NCI-H2107 treated with DMSO at 0.1 percent for 48 hours (cell line): ENCODE results near the gene BABAM2.
"Not testable (repeated sequence)": the region's sequence is repeated elsewhere in the genome, so short reads cannot be mapped to it uniquely, and the experiment has no call there.

Experiments
- DNase-seq: peaks from one replicate; lab custom pipeline; 2025; ENCODE audit not compliant: unreplicated experiment; lab: John Stamatoyannopoulos, UW

BABAM2 gene

DNA sequence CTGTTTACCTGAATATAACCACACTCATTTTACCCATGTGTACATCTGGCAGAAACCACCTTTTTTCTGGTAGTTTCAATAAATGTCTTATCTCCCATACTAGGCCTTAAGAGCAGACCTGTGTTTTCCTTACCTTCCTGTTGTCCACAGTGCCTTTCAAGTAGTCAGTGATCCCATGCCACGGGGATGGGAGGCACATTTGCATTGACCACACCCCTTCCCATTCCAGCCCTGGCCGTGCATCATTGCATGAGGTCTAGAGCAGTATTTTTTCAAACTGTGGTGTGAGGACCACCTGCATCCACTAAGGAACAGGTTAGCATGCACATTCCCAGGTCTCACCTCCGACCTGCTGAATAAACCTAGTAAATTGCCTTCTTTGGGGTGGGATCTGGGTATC is 337.0 kb downstream of the BABAM2 start:
- no peak for DNase-seq

GRCh38 chr2:28228434-28228995 is 338.0 kb downstream of the BABAM2 start:
- no peak for DNase-seq

- no peak for DNase-seq
These were observed 340.6 kb downstream of the BABAM2 start for GRCh38 chr2:28231110-28231631.

DNA sequence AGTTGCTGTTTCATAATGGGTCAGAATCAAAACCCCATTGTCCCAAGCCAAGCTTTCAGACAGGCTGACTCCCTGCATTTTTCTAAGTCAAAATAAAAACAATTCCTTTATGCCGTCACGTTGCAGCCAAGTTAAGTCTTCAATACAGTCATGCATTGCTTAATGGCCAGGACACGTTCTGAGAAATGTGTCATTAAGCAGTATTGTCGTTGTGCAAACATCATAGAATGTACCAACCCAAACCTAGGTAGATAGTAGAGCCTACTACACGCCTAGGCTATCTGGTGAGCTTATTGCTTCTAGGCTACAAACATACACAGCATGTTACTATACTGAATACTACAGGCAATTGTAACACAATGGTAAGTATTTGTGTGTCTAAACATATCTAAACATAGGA is 341.8 kb downstream of the BABAM2 start:
- no peak for DNase-seq

- DNase-seq, result no peak
These were observed 342.7 kb downstream of the BABAM2 start for GRCh38 chr2:28233164-28233676.

DNA sequence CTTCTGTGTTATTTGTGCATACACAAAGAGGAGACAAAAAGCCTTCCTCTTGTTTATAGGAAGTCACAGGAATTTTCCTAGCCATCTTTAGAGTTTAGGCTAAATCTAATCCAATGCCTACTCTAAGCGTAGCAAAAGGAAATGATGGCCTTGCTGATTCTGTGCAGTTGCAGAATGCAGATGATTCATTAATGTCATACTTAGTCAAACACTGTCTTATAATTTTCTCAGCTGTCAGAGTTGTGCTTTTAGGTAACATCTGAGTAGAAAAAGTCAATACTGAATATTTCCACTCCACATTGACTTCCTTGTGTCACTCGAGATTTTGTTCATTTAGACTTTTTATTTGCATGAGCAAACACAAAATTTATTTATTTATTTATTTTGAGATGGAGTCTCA is 344.3 kb downstream of the BABAM2 start:
- no peak for DNase-seq

DNA sequence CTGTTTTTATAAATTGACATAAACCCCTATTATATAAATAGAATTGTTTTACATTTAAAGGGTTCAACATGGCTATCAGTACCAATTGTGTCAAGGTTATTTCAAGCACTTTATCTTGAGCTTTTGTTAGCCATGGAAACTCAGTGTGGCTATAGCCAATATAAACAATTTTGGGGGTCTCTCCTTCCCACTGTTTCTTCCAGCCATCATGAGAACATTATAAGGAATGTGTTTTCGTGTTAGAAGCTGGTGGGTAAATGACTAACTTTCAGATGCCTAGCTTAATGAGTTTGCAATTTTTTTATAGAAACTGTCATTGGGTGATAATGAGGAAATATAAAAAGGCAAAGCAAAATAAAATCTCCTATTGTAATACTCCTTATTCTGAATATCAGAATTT is 348.7 kb downstream of the BABAM2 start:
- no peak for DNase-seq

- no peak for DNase-seq
These were observed 350.4 kb downstream of the BABAM2 start for GRCh38 chr2:28240937-28241336.

GRCh38 chr2:28247290-28247689 is 356.8 kb downstream of the BABAM2 start:
- DNase-seq, result peak; percentile 52

- no peak for DNase-seq
These were observed 357.2 kb downstream of the BABAM2 start for GRCh38 chr2:28247734-28248133.

DNA sequence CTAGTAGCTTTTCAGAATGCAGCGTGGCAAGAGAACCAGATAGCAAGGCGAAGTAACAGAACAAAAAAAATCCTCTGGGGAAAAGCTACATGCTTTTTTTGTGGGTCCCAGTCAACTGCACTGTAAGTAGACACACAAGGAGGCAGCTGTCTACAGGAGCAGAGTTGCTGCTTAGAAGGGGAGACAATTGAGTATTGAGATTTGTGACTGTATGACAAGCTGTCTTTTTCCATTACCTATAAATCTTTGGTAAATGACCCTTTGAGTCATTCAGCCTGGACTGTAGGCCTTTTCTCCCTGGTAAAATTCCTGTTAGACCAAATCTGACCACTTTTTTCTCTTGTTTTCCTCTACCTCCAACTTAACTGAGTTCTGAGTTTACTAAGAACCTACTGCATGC is 358.0 kb downstream of the BABAM2 start:
- no peak for DNase-seq

- no peak for DNase-seq
These were observed 359.5 kb downstream of the BABAM2 start for GRCh38 chr2:28250006-28250405.

GRCh38 chr2:28251337-28251736 is 360.8 kb downstream of the BABAM2 start:
- DNase-seq, result no peak

DNA sequence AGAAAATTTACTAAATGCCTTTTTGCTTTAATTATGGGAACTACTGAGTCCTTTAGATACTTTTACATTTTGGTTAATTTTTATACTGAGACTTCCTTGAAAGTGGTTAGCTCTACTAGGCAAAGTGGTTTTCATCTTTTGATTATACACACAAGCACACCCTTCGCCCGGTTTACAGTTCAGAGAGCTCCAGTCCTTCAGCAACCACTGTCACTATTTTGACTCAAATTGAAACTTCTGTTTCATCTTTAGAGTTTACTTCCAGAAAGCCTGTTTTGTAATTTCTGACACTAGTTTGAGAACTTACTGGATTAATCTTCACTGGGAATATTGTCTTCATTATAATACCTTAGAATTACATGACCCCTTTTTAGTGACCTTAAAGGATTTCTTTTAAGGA is 361.8 kb downstream of the BABAM2 start:
- DNase-seq, result no peak

DNA sequence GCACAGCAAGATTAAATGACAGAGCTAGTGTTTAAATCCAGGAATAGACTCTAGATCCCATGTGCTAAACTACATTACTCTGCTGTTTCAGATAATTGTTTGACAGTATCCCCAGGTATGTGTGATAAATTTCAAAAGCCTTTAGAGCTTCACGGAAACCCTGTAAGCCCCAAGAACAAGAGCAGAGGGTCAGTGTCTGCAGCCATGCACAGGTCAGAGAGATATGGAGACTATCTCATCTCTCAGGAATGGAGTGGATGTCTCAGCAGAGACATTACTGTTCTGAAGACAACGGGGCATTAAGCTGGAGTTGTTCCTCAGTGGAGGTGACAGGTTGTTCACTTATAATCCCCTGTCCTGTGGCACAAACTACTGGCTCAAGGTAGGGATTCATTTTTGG is 363.0 kb downstream of the BABAM2 start:
- no peak for DNase-seq

DNA sequence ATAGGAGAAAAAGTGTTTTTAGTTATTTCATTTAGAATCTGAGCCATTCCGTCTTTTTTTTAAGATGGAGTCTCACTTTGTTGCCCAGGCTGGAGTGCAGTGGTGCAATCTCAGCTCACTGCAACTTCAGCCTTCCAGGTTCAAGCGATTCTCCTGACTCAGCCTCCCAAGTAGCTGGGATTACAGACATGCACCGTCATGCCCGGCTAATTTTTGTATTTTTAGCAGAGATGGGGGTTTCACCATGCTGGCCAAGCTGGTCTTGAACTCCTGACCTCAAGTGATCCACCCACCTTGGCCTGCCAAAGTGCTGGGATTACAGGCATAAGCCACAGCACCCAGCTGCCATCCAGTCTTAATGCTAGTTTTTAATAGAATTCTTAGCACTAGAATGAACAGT is 364.7 kb downstream of the BABAM2 start:
- DNase-seq, result not testable (repeated sequence)

DNA sequence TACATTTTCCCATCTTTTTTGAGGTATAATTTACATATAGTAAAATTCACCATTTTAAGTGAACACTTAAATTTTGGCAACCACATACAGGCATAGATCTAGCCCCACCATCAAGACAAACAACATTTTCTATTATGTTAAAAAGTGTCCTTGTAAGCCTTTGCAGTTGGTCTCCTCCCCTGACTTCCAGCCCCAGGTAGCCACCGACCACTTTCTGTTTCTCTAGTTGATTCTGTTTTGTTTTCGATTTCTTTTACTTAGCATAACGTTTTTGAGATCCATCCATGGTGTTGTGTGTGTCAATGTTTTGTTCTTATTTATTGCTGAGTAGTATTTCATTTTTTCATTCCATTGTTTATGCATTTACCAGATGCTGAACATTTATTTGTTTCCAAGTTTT is 366.7 kb downstream of the BABAM2 start:
- DNase-seq, result no peak

- DNase-seq, result not testable (repeated sequence)
These were observed 368.7 kb downstream of the BABAM2 start for GRCh38 chr2:28259226-28259625.

DNA sequence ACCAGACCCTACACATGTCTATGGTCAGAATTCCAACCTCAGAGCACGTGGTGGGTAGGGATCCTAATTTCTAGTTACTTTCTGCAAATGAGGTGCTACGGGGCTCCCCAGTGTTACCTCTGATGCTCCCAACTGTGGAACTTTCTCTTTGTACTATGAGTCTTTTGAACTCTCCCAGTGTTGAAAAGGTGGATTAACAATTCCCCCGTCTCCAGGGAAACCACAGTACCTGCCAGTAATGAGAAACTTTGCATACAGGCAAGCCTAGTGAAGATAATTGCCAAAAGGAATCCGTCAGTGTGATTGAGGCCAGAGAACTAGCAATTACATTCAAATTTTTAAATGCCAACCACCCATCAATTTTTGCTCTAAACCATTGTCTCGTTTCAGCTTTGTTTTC is 373.2 kb downstream of the BABAM2 start:
- DNase-seq, result no peak

DNA sequence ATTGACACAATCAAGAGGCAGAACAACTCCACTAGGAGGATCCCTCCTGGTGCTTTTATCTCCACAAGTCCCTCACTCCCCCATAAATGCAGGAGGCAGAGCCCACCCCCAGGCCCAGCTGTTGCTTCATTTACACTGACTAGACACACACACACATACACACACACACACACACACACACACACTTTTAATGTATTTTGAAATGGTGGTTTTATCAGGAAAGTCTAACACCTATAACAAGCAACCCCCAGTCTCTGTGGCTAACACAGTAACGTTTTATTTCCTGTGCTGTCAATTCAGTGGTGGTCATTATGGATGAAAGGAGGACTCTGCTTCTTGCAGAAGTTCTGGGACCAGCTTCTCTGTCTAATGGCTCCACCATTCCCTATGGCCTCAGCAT is 376.8 kb downstream of the BABAM2 start:
- DNase-seq, result no peak

- DNase-seq, result no peak
These were observed 377.9 kb downstream of the BABAM2 start for GRCh38 chr2:28268386-28268785.

- peak; percentile 29 for DNase-seq
These were observed 378.7 kb downstream of the BABAM2 start for GRCh38 chr2:28269019-28269784.
